Testis (tissue), 3 donors: ENCODE data around the gene MLLT1. TPM values are rescaled to one million over a fixed set of nuclear protein-coding genes. Genes with fewer than 3 reads are reported as not detected.

ENCODE experiments used
- DNase-seq: peaks from one replicate; pipeline ENCODE4 v3.0.0-alpha.2; 2019
- H3K27ac ChIP-seq, 2 donors: fragments of 200-600 bp; sonication (generic); one replicate each; pipeline ENCODE4 v1.5.1; 2019
- H3K27me3 ChIP-seq: fragments of 200-600 bp; sonication (generic); one replicate; pipeline ENCODE4 v1.5.1; 2019
- H3K36me3 ChIP-seq: fragments of 200-600 bp; sonication (generic); one replicate; pipeline ENCODE4 v1.5.1; 2017; ENCODE audit warnings: low read depth; ENCODE audit errors: missing control alignments
- H3K4me1 ChIP-seq: fragments of 200-600 bp; sonication (generic); one replicate; pipeline ENCODE4 v1.5.1; 2019
- H3K4me3 ChIP-seq, 2 donors: fragments of 200-600 bp; sonication (generic); one replicate each; pipeline ENCODE4 v1.5.1; 2017 to 2019
- H3K9me3 ChIP-seq: fragments of 200-600 bp; sonication (generic); one replicate; pipeline ENCODE4 v1.5.1; 2017
- CTCF ChIP-seq, 3 experiments: fragments of 450-650 bp in 2 of 3; fragments of 200-600 bp in 1 of 3; sonication (generic) in 1 of 3; IDR thresholded peaks; one replicate each; pipeline ENCODE4 v1.5.1; 2016 to 2019; ENCODE audit warnings: antibody characterized with exemption in 3 of 3, mild to moderate bottlenecking in 2 of 3, moderate library complexity in 1 of 3
- POLR2A ChIP-seq: fragments of 450-650 bp; IDR thresholded peaks from one replicate; pipeline ENCODE4 v1.6.1; 2017; ENCODE audit warnings: antibody characterized with exemption, mild to moderate bottlenecking, moderate library complexity
- WGBS, 2 donors: methylation state at CpG; one replicate each; pipeline ENCODE4 v1.1.5; 2018; 5-methylcytosine and 5-hydroxymethylcytosine counted together
- intact Hi-C: fragments of 100-400 bp; cut with DNase I; formaldehyde crosslinking; loops from one replicate; pipeline ENCODE4 v1.15.1; 2023; ENCODE audit warnings: low total_unique reads
- polyA plus RNA-seq: library from polyadenylated mRNA; stranded (reverse); fragments of 350-450 nt; fragmentation: Illumina TruSeq; extraction: RNeasy Lipid Tissue Mini Kit (QIAGEN cat#74804); gene quantifications from one replicate; pipeline ENCODE4 v1.2.3, GENCODE V29; 2014; ENCODE audit warnings: low read depth, low replicate concordance; ENCODE audit not compliant: insufficient read depth
- total RNA-seq, 2 donors: library from RNA; depleted of rRNA; stranded (reverse); fragments of >200 nt; gene quantifications; one replicate each; pipeline ENCODE4 v1.2.3, GENCODE V29; 2016

The MLLT1 gene
- total and polyA plus RNA-seq, 3 donors from 2014 or later: 17.3 to 32.0 (median 22.4) TPM

- no peaks in the 10 kb centered on the region for H3K36me3 ChIP-seq
- peaks cover 30% of the 10 kb centered on the region for H3K4me1 ChIP-seq
- no peaks in the 10 kb centered on the region for H3K9me3 ChIP-seq
- no peaks in the 10 kb centered on the region for H3K27me3 ChIP-seq
- peak; percentile 66 for DNase-seq
- 48 to 50% methylated on average over 4 of the region's 4 CpGs for WGBS, 2 donors
- TF ChIP-seq CTCF (IDR thresholded peaks at IDR 0.05): no peak
- no peak for TF ChIP-seq POLR2A
- no peak overlapping the region for H3K27ac ChIP-seq
- intact Hi-C loops: no loop called here
- no peak overlapping the region for H3K4me3 ChIP-seq
Observed at GRCh38 chr19:6268382-6268771, 11.4 kb downstream of the MLLT1 start.

DNA sequence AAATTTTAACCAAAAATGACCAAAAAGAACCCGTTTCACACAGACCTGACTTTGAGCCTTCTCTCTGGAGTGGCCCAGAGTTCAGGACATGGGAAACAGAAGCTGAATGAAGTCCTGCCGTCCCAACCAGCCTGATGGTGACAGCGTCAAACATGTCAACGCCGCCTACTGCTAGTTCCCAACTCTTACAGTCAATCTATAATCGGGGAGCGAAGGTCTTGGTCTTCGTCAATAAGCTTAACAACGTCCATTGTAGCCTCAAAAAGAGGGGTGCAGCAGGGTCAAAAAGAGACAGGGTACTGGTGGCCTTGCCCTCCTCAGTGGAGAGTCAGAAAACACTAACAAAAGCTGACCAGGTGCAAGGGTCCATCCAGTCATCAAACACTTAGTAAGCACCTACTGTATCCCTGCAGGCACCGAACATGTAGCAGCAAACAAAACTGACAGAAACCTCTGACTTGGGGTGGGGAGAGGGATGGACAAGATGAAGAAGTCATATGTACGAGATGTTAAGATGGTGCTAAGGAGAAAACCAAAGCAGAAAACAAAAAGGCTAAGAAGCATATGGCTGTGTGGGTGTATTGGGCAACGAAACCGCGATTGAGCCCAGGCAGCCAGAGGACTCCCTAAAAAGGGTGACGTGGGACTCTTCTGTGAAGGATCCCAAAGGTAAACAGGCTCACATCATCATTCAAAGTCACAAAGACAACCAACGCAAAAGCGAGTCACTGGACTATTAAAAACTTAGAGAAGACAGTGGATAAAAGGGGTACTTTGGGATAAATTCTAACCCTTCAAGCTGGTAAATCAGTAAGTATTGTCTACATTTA lies 12.0 kb downstream of the MLLT1 start:
- TF ChIP-seq POLR2A (no peak), CTCF (IDR thresholded peaks at IDR 0.05) (no peak)
- Histone ChIP-seq H3K27me3 (no peaks in the 10 kb centered on the region), H3K9me3 (no peaks in the 10 kb centered on the region), H3K36me3 (no peaks in the 10 kb centered on the region), H3K4me1 (peaks cover 24% of the 10 kb centered on the region), H3K27ac (no peak overlapping the region), H3K4me3 (no peak overlapping the region)
- DNase-seq: no peak
- 85 to 87% methylated on average over 17 of the region's 17 CpGs for WGBS, 2 donors
- intact Hi-C loops: no loop called here

DNA sequence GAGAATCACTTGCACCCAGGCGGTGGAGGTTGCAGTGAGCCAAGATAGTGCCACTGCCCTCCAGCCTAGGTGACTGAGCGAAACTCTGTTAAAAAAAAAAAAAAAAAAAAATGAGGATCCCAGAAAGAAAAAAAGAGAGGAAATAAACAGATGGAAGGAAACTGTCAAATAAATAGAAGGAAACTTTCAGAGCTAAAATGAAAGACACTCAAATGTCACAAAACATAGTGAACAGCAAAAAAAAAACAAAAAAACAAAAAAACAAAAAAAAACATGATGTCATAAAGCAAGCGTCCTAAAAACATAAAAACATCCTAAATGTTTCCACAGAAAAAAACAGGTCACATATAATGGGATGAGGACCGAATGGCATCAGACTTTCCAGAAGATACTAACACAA lies 15.0 kb downstream of the MLLT1 start:
- Histone ChIP-seq H3K4me1 (peaks cover 6% of the 10 kb centered on the region), H3K27ac (no peak overlapping the region), H3K4me3 (no peak overlapping the region), H3K9me3 (no peaks in the 10 kb centered on the region), H3K36me3 (no peaks in the 10 kb centered on the region), H3K27me3 (no peaks in the 10 kb centered on the region)
- TF ChIP-seq CTCF (IDR thresholded peaks at IDR 0.05) (no peak), POLR2A (no peak)
- intact Hi-C loops: no loop called here
- DNase-seq: no peak
- WGBS, 2 donors: 88 to 94% methylated on average over 4 of the region's 4 CpGs

DNA sequence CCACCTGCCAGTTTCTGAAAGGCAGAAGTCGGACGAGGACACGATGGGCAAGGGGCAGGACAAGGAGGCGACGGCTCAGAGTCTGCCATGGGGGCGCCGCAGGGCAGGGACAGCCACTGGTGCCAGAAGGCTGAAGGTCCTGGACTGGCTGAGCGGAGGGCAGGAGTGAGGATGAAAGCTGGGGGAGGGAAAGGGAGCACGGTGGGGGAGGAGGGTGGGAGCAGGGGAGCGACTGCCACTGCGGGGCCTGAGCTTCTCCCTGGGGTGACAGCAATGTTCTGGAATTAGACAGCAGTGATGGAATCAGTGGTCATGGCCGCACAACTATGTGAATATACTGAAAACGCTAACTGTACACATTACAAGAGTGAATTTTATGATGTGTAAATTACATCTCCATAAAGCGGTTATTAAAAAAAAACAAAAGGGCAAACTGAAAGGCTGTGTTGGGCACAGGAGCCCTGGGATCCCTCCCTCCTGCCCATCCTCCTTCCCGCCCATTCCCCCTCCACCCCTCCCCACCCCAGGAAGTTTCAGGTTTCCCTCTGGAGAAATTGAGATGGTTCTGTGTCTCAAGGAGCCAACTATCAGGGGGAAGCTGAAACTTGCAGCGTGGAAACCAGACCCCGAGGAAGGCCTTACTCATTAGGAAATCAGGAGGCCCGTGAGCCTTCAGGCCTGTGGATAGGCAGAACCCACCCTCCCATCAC lies 15.9 kb downstream of the MLLT1 start:
- H3K4me3 ChIP-seq: no peak overlapping the region
- H3K36me3 ChIP-seq: no peaks in the 10 kb centered on the region
- 86 to 87% methylated on average over 18 of the region's 18 CpGs for WGBS, 2 donors
- no peak for DNase-seq
- intact Hi-C loops: no loop called here
- no peak overlapping the region for H3K27ac ChIP-seq
- peaks cover 4% of the 10 kb centered on the region for H3K4me1 ChIP-seq
- no peaks in the 10 kb centered on the region for H3K27me3 ChIP-seq
- no peaks in the 10 kb centered on the region for H3K9me3 ChIP-seq
- TF ChIP-seq POLR2A (no peak), CTCF (IDR thresholded peaks at IDR 0.05) (no peak)
